Kidney epithelial cell (primary cell): ENCODE results near the gene LTBP4. TPM values are rescaled to one million over a fixed set of nuclear protein-coding genes. Genes with fewer than 3 reads are reported as not detected.

ENCODE experiments used
- DNase-seq: peaks from one replicate; pipeline ENCODE4 v3.0.0-alpha.2; 2010; ENCODE audit warnings: low read depth
- H3K27me3 ChIP-seq: 2 replicates; pipeline ENCODE4 v1.6.0; 2011; ENCODE audit warnings: low read length; ENCODE audit not compliant: control insufficient read depth, insufficient read depth
- H3K36me3 ChIP-seq: 2 replicates; pipeline ENCODE4 v1.5.1; 2011; ENCODE audit warnings: low read length; ENCODE audit not compliant: control insufficient read depth, insufficient read depth
- H3K4me3 ChIP-seq: 2 replicates; pipeline ENCODE4 v1.5.1; 2011; ENCODE audit warnings: low read depth, mild to moderate bottlenecking, control low read depth, low read length
- CTCF ChIP-seq: IDR thresholded peaks from 2 replicates; pipeline ENCODE4 v1.5.1; 2011; ENCODE audit warnings: mild to moderate bottlenecking, moderate library complexity, low read length, control low read depth, inconsistent platforms; ENCODE audit not compliant: insufficient read depth, poor library complexity, severe bottlenecking
- total RNA-seq: library from RNA; depleted of rRNA; stranded (reverse); fragments of >200 nt; gene quantifications from 2 replicates; pipeline ENCODE4 v1.2.3, GENCODE V29; 2015

Gene LTBP4
- total RNA-seq, 1 donor from 2014 or later: 89.3 TPM

- no peak for TF ChIP-seq CTCF
- H3K36me3 ChIP-seq: no peaks in the 10 kb centered on the region
- H3K4me3 ChIP-seq: no peak overlapping the region
- H3K27me3 ChIP-seq: no peaks in the 10 kb centered on the region
- no peak for DNase-seq
These were observed 9.9 kb downstream of the LTBP4 start for GRCh38 chr19:40611096-40611495.

DNA sequence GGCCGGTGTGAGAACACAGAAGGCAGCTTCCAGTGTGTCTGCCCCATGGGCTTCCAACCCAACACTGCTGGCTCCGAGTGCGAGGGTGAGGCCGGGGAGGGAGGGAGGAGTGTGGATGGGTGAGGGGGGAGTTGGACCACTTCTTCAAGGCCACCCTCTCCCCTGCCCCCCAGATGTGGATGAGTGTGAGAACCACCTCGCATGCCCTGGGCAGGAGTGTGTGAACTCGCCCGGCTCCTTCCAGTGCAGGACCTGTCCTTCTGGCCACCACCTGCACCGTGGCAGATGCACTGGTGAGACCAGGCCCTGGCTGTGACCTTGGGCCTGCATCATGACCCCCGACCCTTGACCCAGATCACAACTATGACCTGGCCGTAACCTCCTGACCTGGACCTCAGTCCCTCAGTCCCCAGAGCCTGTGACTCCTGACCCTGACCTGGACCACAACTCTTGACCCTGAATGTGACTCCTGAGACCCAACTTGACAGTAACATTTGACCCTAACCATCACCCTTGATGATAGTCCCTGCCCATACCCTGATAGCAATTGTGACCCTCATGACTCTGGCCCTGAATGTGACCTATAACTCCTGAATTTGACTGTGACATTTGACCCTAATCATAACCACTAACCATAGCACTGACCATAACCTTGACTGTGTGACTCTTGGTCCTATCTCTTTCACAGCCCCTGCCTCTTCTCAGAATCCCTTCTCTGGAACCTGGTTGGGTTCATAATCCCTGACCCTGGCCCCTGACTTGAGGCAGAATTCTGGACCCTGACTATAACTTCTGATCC, 10.9 kb downstream of the LTBP4 start:
- no peaks in the 10 kb centered on the region for H3K36me3 ChIP-seq
- H3K27me3 ChIP-seq: no peaks in the 10 kb centered on the region
- H3K4me3 ChIP-seq: no peak overlapping the region
- DNase-seq: no peak
- TF ChIP-seq CTCF: no peak

GRCh38 chr19:40612831-40613689, 11.9 kb downstream of the LTBP4 start:
- Histone ChIP-seq H3K36me3 (no peaks in the 10 kb centered on the region), H3K4me3 (peak overlapping the region; percentile 46), H3K27me3 (no peaks in the 10 kb centered on the region)
- no peak for DNase-seq
- TF ChIP-seq CTCF: no peak

DNA sequence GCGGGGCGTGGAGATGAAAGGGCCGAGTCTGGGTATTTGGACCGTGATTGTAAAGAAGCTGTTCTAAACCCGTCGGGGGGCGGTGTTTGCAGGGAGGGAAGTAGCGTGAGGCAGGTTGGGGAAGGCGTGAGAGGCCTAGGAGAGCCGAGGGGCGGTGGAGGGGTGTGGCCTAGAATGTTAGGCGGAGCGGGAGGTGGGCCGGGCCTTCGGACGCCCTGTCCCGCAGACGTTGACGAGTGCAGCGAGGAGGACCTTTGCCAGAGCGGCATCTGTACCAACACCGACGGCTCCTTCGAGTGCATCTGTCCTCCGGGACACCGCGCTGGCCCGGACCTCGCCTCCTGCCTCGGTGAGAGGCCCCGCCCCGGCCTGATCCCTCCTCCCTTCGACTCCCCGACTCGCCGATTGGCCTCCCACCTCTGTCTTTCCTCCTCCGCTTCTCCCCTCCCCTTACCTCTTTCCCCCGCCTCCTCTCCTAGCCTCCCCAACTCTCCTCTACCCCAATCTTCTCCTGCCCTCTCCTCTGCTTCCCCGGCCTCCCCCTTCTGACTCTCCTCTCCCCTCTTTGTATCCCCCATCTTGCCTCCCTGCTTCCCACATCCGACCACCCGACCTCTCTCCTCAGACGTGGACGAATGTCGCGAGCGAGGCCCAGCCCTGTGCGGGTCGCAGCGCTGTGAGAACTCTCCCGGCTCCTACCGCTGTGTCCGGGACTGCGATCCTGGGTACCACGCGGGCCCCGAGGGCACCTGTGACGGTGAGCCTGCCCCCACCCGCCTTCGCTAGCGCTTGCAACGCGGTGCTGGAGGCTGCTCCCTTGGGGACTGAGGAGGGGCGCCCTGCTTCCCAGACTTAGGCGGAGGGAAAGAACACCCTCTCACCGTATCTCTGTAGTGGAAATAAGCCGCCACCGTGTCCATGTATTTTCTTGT, 12.8 kb downstream of the LTBP4 start:
- no peak for TF ChIP-seq CTCF
- DNase-seq: no peak

DNA sequence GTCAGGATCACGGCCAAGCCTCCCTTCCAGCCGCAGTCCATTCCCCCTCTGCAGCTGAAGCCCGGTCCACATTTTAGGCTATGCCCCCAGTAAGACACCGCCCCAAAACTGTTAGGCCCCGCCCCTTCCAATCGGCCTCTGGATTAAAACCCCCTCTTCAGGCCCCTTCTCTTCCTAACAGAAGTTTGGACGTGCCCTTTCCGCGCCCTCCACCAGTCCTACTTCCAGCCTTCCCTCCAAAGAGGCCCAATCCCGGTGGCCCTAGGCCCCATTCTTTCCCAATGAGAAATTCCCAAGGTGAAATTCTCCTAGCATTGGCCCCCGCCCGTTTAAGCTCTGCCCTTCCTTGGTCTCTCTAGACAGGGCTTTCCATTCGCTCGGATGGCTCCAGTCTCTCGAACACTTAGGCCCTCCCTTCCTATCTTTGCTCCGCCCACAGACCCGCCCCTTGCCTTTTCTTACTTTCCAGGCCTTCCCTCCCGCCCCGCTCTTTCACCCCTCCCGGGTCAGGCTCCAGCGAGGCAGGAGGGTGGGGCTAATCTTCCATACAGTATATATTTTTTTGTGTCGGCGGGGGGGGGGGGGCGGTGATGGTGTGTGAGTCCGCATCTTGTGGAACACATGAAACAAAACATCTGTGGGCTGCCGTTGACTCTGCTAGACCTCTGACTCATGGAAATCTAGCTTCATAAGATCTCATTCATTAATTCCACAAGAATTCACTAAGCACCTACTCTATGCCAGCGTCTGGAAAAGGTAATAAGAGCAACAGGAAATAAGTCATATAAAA, 13.6 kb downstream of the LTBP4 start:
- no peaks in the 10 kb centered on the region for H3K36me3 ChIP-seq
- DNase-seq: no peak
- H3K27me3 ChIP-seq: no peaks in the 10 kb centered on the region
- no peak for TF ChIP-seq CTCF
- H3K4me3 ChIP-seq: peak overlapping the region; percentile 46

More for the DNA sequence above, 12.8 kb downstream of the LTBP4 start:
- Histone ChIP-seq H3K27me3 (no peaks in the 10 kb centered on the region), H3K36me3 (no peaks in the 10 kb centered on the region), H3K4me3 (peak overlapping the region; percentile 46)
